GM19438 (cell line): ENCODE data around the gene SF3B2.
A peak's percentile ranks its signal among the peaks of the same experiment; 100 is the strongest.
"Not testable (repeated sequence)": the region's sequence is repeated elsewhere in the genome, so short reads cannot be mapped to it uniquely, and the experiment has no call there.

Experiments
- ATAC-seq: cut with Tn5 transposase; IDR thresholded peaks from one replicate; pipeline ENCODE4 v1.9.1; 2021; ENCODE audit warnings: low read depth; ENCODE audit not compliant: unreplicated experiment

The SF3B2 gene

GRCh38 chr11:66104057-66104638, 52.0 kb downstream of the SF3B2 start:
- no peak for ATAC-seq

- ATAC-seq, result no peak
Measured at GRCh38 chr11:66106786-66107599, 54.8 kb downstream of the SF3B2 start.

GRCh38 chr11:66107600-66108510, 55.7 kb downstream of the SF3B2 start:
- ATAC-seq, result no peak

GRCh38 chr11:66109294-66109693, 57.1 kb downstream of the SF3B2 start:
- no peak for ATAC-seq

- no peak for ATAC-seq
Measured at GRCh38 chr11:66111158-66111557, 59.0 kb downstream of the SF3B2 start.

- ATAC-seq, result no peak
Measured at GRCh38 chr11:66112041-66112491, 59.9 kb downstream of the SF3B2 start.

GRCh38 chr11:66112601-66113499, 60.7 kb downstream of the SF3B2 start:
- no peak for ATAC-seq

- ATAC-seq, result not testable (repeated sequence)
Measured at GRCh38 chr11:66114957-66115356, 62.8 kb downstream of the SF3B2 start.

- peak; percentile 50 for ATAC-seq
Measured at GRCh38 chr11:66115638-66116301, 63.6 kb downstream of the SF3B2 start.

- no peak for ATAC-seq
Measured at GRCh38 chr11:66116576-66117361, 64.6 kb downstream of the SF3B2 start.

- no peak for ATAC-seq
Measured at GRCh38 chr11:66118847-66119246, 66.7 kb downstream of the SF3B2 start.
